Left forelimb (tissue), 1 donor: ENCODE data around the gene FKBP3.
"Not testable (repeated sequence)": the region's sequence is repeated elsewhere in the genome, so short reads cannot be mapped to it uniquely, and the experiment has no call there.

ENCODE experiments used
- DNase-seq: peaks from one replicate; pipeline ENCODE4 v3.0.0-alpha.2; 2018; ENCODE audit warnings: low spot score

Gene FKBP3

DNA sequence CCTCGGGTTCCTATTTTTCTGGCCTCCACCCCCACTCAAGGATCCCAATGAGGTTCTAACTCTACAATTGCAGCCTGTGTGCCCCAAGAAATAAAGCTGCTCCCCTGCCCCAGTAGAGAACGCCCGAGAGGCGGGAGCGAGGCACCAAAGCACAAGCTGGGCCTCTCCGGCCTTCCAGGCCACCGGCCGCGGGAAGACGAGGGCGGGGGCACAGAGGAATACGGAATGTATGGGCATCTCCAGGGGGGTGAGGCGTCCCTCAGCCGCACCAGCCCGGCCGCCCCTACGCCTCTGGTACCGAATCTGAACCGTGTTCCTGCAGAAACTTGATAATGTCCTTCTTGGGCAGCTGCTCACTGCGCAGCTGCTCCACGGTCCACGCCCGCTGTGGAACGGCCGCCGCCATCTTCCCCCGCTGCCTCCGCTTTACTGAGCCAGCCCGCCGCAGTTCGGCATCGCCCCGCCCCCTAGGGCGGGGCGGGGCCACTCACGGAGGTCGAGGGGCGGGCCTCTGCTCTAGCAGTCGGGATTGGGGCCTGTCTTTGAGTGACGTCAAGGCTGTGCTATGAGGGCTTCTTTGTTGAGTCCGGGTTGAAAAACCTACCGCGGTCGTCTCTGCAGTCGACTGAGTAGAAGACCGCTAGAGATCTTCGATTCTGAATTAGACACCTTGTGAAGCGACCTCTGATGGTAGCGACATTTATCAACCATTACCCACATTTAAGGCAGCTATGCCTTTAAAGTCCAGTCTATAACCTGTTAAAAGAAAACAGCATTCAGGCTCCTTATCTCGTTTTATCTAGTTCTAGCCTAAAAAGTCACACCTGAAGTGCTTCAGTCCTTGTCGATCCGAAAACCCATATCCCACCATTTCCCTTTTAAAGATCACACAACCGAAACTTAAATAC lies at the start of gene FKBP3:
FKBP3 (minus strand) TSS at position 431 of the 908 bp plus-strand sequence; CDS start at position 406, 25 bp downstream.
- peak; percentile 96 for DNase-seq

DNA sequence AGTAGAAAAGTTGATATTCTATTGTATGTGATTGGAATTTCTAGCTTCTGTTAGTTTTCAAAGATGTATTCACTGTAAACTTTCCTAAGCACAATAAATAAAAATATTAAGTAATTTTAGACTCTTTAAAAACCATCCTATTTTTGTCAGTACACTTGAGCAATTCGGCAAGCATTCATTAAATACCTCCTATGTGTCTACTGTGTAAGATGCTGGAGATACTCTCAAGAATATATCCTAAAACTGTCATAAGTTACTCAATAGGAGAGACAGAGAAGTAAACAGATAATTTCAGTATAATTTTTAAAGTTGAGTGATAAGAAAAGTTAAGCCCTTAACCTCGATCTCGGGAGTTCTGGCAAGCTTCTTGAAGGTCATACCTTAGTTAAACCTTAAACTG lies 47.5 kb upstream of the FKBP3 start:
- no peak for DNase-seq

DNA sequence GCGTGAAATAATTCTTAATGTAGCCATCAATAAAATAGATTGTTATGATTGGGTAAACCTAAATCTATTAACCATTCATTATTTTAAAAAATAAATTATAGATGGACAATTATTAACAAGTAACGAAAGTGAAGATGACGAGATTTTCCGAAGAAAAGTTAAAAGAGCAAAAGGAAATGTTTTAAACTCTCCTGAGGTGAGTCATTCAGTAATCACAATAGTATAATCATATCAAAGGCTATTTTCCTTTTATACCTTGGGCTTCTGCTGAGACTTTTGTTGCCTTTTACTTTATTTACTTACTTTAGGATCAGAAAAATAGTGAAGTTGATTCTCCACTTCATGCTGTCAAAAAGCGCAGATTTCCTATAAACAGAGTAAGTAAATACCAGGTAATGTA lies 47.0 kb upstream of the FKBP3 start:
- no peak for DNase-seq

GRCh38 chr14:45177076-45177475 lies 42.8 kb upstream of the FKBP3 start:
- DNase-seq, result no peak

DNA sequence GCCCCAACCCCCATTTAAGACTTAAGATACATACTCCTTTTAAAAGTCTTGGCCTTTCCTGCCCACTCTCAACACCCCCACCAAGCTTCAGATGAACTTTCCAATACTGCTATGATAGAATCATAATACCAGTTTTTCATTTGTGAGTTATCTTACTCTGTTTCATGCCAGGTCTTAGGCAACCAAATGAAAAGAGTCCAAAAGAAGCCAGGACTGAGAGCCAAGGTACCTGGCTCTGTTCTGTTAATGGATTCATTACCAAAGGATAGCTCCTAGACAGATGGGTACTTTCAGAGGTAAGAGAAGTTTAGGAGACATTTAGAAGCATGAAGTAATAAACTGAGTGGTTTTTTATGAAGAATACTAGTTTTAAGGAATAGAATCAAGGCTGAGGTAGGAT lies 35.6 kb upstream of the FKBP3 start:
- DNase-seq, result no peak

GRCh38 chr14:45156067-45156466 lies 21.8 kb upstream of the FKBP3 start:
- no peak for DNase-seq

- DNase-seq, result no peak
These were observed 16.2 kb upstream of the FKBP3 start for GRCh38 chr14:45150386-45150890.

GRCh38 chr14:45149602-45150001 lies 15.3 kb upstream of the FKBP3 start:
- DNase-seq, result no peak

DNA sequence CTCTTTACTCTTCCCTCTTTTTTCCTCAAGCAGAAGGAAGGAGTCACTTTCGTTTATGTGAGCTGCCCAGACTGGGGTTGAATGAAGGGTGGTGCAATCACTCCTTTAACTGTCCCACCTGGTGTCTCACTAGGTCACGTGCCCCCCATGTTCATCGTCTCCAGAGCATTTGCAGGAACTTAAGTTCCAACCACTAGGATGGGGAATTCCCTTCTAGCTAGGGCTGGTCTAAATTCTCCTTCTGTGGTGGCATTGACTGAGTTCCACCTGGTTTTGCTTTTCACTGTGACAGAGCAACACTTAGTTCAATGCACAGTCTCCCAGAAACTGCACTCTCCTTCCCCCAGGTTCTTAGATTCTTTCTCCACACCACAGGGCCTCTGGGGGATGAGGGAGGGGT lies 10.9 kb upstream of the FKBP3 start:
- DNase-seq, result no peak

DNA sequence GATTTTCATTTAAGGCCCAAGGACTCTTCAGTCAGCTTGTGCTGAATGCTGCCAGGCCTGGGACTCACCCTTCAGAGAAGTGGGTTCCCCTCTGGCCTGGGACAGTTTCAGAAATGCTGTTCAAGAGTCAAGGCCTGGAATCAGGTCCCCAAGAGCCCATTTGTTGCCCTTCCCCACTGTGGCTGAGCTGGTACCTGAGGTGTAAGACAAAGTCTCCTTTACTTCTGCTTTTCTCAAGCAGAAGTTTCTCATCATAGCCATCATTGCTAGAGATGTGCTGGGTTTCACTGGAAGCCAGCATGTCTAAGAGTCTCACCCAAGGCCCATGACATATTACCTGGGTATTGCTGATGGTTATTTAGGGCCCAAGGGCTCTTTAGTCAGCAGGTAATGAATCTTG lies 10.4 kb upstream of the FKBP3 start:
- DNase-seq, result no peak

DNA sequence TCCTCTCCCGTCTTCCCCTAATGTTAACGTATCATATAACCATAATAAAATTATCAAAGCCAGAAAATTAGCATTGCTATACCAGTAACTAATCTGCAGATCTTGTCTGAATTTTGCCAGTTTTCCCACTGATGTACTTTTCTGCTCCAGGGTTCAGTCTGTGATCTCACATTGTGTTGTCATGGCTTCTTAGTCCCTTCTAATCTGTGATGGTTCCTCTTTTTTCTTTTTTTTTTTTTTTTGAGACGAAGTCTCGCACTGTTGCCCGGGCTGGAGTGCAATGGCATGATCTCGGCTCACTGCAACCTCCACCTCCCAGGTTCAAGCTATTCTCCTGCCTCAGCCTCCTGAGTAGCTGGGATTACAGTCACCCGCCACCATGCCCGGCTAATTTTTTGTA lies 7.8 kb upstream of the FKBP3 start:
- DNase-seq, result not testable (repeated sequence)

DNA sequence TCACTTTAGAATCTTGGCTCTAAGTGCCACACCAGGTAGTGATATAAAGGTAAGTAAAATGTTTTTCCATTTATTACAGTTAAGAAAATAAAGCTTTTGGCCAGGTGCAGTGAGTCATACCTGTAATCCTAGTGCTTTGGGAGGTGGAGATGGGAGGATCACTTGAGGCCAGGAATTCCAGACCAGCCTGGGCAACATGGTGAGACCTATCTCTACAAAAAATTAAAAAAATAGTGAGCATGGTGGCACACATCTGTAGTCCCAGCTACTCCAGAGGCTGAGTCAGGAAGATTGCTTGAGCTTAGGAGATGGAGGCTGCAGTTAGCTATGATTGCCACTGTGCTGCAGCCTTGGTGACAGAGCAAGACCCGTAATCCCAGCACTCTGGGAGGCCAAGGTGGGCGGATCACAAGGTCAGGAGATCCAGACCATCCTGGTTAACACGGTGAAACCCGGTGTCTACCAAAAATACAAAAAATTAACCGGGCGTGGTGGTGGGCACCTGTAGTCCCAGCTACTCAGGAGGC lies 6.4 kb upstream of the FKBP3 start:
- no peak for DNase-seq

GRCh38 chr14:45136399-45136798 lies 2.1 kb upstream of the FKBP3 start:
- no peak for DNase-seq

DNA sequence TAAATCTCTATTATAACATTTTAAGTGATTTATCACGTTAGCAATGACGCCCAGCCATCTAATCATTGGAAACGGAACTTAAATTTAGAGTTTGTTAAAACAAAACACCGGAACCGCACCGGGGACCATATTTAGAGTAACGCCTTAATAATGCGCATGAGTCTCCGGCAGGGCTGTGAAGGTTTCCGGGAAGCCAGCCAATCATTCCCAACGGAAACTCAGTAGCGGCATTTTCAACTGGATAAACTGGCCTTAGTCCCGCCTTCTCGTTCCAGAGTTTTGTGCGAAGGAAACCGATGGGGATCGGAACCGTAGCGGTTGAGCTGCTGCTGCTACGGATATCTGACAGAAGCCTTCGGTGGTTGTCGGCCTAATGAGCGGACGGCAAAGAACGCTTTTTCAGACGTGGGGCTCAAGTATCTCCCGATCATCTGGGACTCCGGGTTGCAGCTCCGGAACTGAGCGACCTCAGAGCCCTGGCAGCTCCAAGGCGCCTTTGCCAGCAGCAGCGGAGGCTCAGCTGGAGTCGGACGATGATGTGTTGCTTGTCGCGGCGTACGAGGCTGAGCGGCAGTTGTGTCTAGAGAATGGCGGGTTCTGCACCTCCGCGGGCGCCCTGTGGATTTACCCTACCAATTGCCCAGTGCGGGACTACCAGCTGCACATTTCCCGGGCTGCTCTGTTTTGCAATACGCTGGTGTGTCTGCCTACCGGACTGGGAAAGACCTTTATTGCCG lies 1.5 kb upstream of the FKBP3 start, which contains the start of gene FANCM:
FANCM (plus strand) TSS at position 272 of the 737 bp plus-strand sequence; CDS start at position 374, 102 bp downstream.
- DNase-seq, result peak; percentile 93

GRCh38 chr14:45135156-45135555 lies 875 bp upstream of the FKBP3 start:
- no peak for DNase-seq

- DNase-seq, result no peak
These were observed 614 bp downstream of the FKBP3 start for GRCh38 chr14:45133683-45134050.

DNA sequence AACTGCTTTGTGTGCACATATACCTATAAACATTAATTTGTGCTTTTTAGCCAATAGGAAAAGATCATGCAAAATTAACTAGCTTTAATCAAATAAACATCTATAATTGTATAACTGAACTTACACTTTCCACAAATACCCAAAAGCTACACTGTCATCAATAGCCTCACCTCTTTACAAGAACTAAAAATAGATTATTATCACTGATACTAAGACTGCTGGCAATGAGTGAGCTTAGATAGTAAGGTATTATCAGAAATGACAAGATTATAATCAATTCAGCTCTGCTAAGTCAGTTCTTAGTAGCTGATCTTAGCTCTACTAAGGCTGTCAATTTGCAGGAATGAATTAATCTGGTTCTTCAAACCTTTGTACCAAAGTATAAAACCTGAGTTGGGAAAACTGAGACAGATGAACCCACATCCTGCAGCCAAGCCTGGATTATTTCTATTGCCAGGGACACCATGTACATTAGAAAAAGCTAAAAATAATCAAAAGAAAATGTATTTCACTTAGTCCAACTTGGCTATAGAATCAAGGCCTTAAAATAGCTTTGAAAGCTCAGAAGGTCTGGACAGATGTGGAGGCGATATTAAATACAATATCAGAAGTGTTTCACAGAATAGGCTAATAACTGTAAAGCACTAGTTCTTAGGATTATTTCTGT lies 5.2 kb downstream of the FKBP3 start:
- no peak for DNase-seq

GRCh38 chr14:45125754-45126153 lies 8.5 kb downstream of the FKBP3 start:
- no peak for DNase-seq

- no peak for DNase-seq
These were observed 11.0 kb downstream of the FKBP3 start for GRCh38 chr14:45123271-45123670.

DNA sequence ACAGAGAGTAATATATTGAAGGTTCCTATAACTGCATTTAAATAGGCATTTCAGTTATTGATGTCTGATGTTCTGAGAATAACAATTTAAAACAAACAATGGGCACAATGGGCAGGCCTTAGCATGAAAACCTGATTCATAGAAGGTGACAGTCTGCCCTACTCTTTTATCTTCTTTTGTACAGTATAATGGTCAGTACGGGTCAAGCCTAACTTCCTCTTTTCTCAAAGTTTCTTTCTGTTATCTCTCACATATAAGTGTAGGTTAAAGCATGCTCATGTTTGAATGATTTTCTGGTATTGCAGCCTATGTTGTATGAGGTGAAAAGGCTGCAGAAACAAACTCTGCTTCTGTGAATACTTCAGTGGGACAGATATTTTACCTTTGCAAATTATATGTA lies 14.2 kb downstream of the FKBP3 start:
- DNase-seq, result no peak

- DNase-seq, result no peak
These were observed 15.7 kb downstream of the FKBP3 start for GRCh38 chr14:45118594-45118993.

DNA sequence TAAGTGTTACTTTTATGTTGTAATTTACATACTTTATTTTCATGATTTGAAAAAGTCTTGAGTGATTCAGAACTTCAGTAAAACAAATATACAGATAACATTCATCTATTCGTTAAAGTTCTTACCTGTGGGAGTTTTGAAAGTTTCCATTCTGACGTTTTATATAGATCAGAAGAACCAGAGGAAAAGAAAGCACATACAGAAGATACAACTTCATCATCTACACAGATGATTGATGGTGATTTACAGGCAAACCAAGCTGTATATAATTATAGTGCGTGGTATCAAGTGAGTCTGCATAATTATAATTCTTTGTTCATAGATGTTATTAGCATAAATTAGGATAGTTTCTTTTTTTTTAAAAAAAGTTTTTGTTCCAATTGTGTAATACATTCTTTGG lies 20.0 kb downstream of the FKBP3 start:
- no peak for DNase-seq
